GM21825 (cell line): ENCODE results near the gene UPF2.
"Not testable (repeated sequence)": the region's sequence is repeated elsewhere in the genome, so short reads cannot be mapped to it uniquely, and the experiment has no call there.

Experiments
- ATAC-seq: cut with Tn5 transposase; IDR thresholded peaks from one replicate; pipeline ENCODE4 v1.9.1; 2021; ENCODE audit warnings: mild to moderate bottlenecking, moderate library complexity; ENCODE audit not compliant: unreplicated experiment

UPF2 gene

GRCh38 chr10:11909618-11910017 is 133.0 kb downstream of the UPF2 start:
- no peak for ATAC-seq

GRCh38 chr10:11908991-11909390 is 133.6 kb downstream of the UPF2 start:
- no peak for ATAC-seq

GRCh38 chr10:11908536-11908935 is 134.1 kb downstream of the UPF2 start:
- ATAC-seq = no peak

- no peak for ATAC-seq
These were observed 134.7 kb downstream of the UPF2 start for GRCh38 chr10:11907914-11908313.

- ATAC-seq = no peak
These were observed 135.9 kb downstream of the UPF2 start for GRCh38 chr10:11906714-11907113.

- ATAC-seq = no peak
These were observed 140.0 kb downstream of the UPF2 start for GRCh38 chr10:11902646-11903045.

GRCh38 chr10:11901833-11902475 is 140.7 kb downstream of the UPF2 start:
- ATAC-seq = no peak

- no peak for ATAC-seq
These were observed 141.2 kb downstream of the UPF2 start for GRCh38 chr10:11901454-11901832.

- ATAC-seq = no peak
These were observed 141.6 kb downstream of the UPF2 start for GRCh38 chr10:11901036-11901301.

GRCh38 chr10:11899067-11899876 is 143.3 kb downstream of the UPF2 start:
- no peak for ATAC-seq

- no peak for ATAC-seq
These were observed 144.1 kb downstream of the UPF2 start for GRCh38 chr10:11898372-11899066.

- no peak for ATAC-seq
These were observed 144.6 kb downstream of the UPF2 start for GRCh38 chr10:11898033-11898371.

- no peak for ATAC-seq
These were observed 145.9 kb downstream of the UPF2 start for GRCh38 chr10:11896549-11897200.

GRCh38 chr10:11895598-11895997 is 147.0 kb downstream of the UPF2 start:
- no peak for ATAC-seq

GRCh38 chr10:11895108-11895466 is 147.5 kb downstream of the UPF2 start:
- ATAC-seq = no peak

GRCh38 chr10:11894381-11895107 is 148.1 kb downstream of the UPF2 start:
- ATAC-seq = no peak

GRCh38 chr10:11893749-11894278 is 148.8 kb downstream of the UPF2 start:
- ATAC-seq = no peak

- no peak for ATAC-seq
These were observed 150.7 kb downstream of the UPF2 start for GRCh38 chr10:11891776-11892486.

GRCh38 chr10:11889263-11889662 is 153.3 kb downstream of the UPF2 start:
- not testable (repeated sequence) for ATAC-seq
